SK-N-SH (cell line): ENCODE results near the gene LCN2. TPM values are rescaled to one million over a fixed set of nuclear protein-coding genes. Genes with fewer than 3 reads are reported as not detected.

Experiments
- CTCF ChIA-PET: fragments of 300-600, 350-600 bp; formaldehyde crosslinking; extraction: SDS; loops from one replicate; lab custom pipeline; 2021; lab: Yijun Ruan, JAX
- POLR2A ChIA-PET: fragments of 350-600 bp; sonication (Branson Sonifier 250); formaldehyde crosslinking; extraction: SDS; loops from one replicate; lab custom pipeline; 2020; ENCODE audit warnings: antibody characterized with exemption, inconsistent platforms; lab: Yijun Ruan, JAX
- DNase-seq: peaks from one replicate; pipeline ENCODE4 v3.0.0; 2012
- H2AFZ ChIP-seq: fragments of 200-600 bp; sonication (generic); 2 replicates; pipeline ENCODE4 v1.8.1; 2016; ENCODE audit warnings: antibody characterized with exemption, mild to moderate bottlenecking, low read depth
- H3F3A ChIP-seq: fragments of 200-600 bp; sonication (generic); replicated peaks from 2 replicates; pipeline ENCODE3; 2016; ENCODE audit warnings: antibody characterized with exemption, mild to moderate bottlenecking; ENCODE audit not compliant: insufficient read depth
- H3K27ac ChIP-seq, 2 experiments: fragments of 200-500 bp in 1 of 2; fragments of 200-600 bp in 1 of 2; sonication (Bioruptor generic) in 1 of 2; sonication (generic), shearing (Covaris generic) in 1 of 2; 2 replicates each; pipeline versions ENCODE4 v1.5.1 to v1.6.1; 2014 to 2016; ENCODE audit warnings: low read depth in 2 of 2, inconsistent platforms in 1 of 2, low read length in 1 of 2, mild to moderate bottlenecking in 1 of 2, mixed read lengths in 1 of 2
- H3K27me3 ChIP-seq: fragments of 200-600 bp; sonication (generic), shearing (Covaris generic); 2 replicates; pipeline ENCODE4 v1.6.1; 2016; ENCODE audit warnings: mixed run types; ENCODE audit not compliant: insufficient read depth
- H3K36me3 ChIP-seq, 2 experiments: fragments of 200-500 bp in 1 of 2; fragments of 200-600 bp in 1 of 2; sonication (Bioruptor generic) in 1 of 2; sonication (generic) in 1 of 2; replicated peaks in 1 of 2; 2 replicates each; pipeline versions ENCODE3 to v1.5.1; 2014 to 2016; ENCODE audit warnings: low read length in 1 of 2, mild to moderate bottlenecking in 1 of 2; ENCODE audit not compliant: insufficient read depth in 2 of 2, control insufficient read depth in 1 of 2
- H3K4me1 ChIP-seq, 2 experiments: fragments of 200-500 bp in 1 of 2; fragments of 200-600 bp in 1 of 2; sonication (Bioruptor generic) in 1 of 2; sonication (generic), shearing (Covaris generic) in 1 of 2; 2 replicates each; pipeline versions ENCODE4 v1.5.1 to v1.6.1; 2014 to 2016; ENCODE audit warnings: low read depth in 1 of 2, low read length in 1 of 2, mixed run types in 1 of 2; ENCODE audit not compliant: insufficient read depth in 2 of 2, control insufficient read depth in 1 of 2
- H3K4me2 ChIP-seq: fragments of 200-600 bp; sonication (generic), shearing (Covaris generic); 2 replicates; pipeline ENCODE4 v1.6.1; 2017; ENCODE audit warnings: mixed run types
- H3K4me3 ChIP-seq, 2 experiments: fragments of 200-500 bp in 1 of 2; fragments of 200-600 bp in 1 of 2; sonication (Bioruptor generic) in 1 of 2; sonication (generic), shearing (Covaris generic) in 1 of 2; 2 replicates each; pipeline versions ENCODE4 v1.5.1 to v1.8.1; 2014 to 2016; ENCODE audit warnings: low read depth in 2 of 2, inconsistent platforms in 1 of 2, low read length in 1 of 2, mild to moderate bottlenecking in 1 of 2, mixed read lengths in 1 of 2, moderate library complexity in 1 of 2
- H3K79me2 ChIP-seq: fragments of 200-600 bp; sonication (generic); 2 replicates; pipeline ENCODE4 v1.8.1; 2017; ENCODE audit warnings: mild to moderate bottlenecking; ENCODE audit not compliant: insufficient read depth
- H3K9ac ChIP-seq: fragments of 200-600 bp; sonication (generic); 2 replicates; pipeline ENCODE4 v1.6.1; 2017; ENCODE audit warnings: mixed run types
- H3K9me2 ChIP-seq: fragments of 200-600 bp; sonication (generic); 2 replicates; pipeline ENCODE4 v1.6.1; 2017; ENCODE audit warnings: mixed run types
- H3K9me3 ChIP-seq: fragments of 200-600 bp; sonication (generic); 2 replicates; pipeline ENCODE4 v1.6.1; 2017; ENCODE audit warnings: mixed run types, mild to moderate bottlenecking, moderate library complexity
- H4K20me1 ChIP-seq: fragments of 200-600 bp; sonication (generic); 2 replicates; pipeline ENCODE4 v1.6.1; 2017; ENCODE audit warnings: mild to moderate bottlenecking, mixed run types; ENCODE audit not compliant: insufficient read depth
- ELF1 ChIP-seq: IDR thresholded peaks from 2 replicates; pipeline ENCODE4 v1.4.0; 2012
- EP300 ChIP-seq, 2 experiments: IDR thresholded peaks; 2 replicates each; pipeline versions ENCODE4 v1.4.0 to v1.6.1; 2012; ENCODE audit warnings: borderline replicate concordance in 1 of 2, low read depth in 1 of 2, low read length in 1 of 2
- FOSL2 ChIP-seq: IDR thresholded peaks from 2 replicates; pipeline ENCODE4 v1.4.0; 2012; ENCODE audit warnings: low read depth, mild to moderate bottlenecking, moderate library complexity, borderline replicate concordance
- FOXJ3 ChIP-seq: sonication (generic); formaldehyde crosslinking; IDR thresholded peaks from 2 replicates; pipeline ENCODE4 v1.5.1; 2020; ENCODE audit warnings: mild to moderate bottlenecking, missing genetic modification reagents
- FOXM1 ChIP-seq: IDR thresholded peaks from 2 replicates; pipeline ENCODE4 v1.4.0; 2012; ENCODE audit warnings: low read depth, mild to moderate bottlenecking
- GABPA ChIP-seq: IDR thresholded peaks from 2 replicates; pipeline ENCODE4 v1.4.0; 2012; ENCODE audit warnings: low read depth, mild to moderate bottlenecking
- JUND ChIP-seq: IDR thresholded peaks from 2 replicates; pipeline ENCODE4 v1.4.0; 2012
- NFIC ChIP-seq: IDR thresholded peaks from 2 replicates; pipeline ENCODE4 v1.4.0; 2012; ENCODE audit warnings: borderline replicate concordance
- RAD21 ChIP-seq: IDR thresholded peaks from 2 replicates; pipeline ENCODE4 v1.6.1; 2012; ENCODE audit warnings: mild to moderate bottlenecking, low read length
- RCOR1 ChIP-seq: fragments of 150-350 bp; IDR thresholded peaks from 2 replicates; pipeline ENCODE4 v1.6.1; 2017; ENCODE audit warnings: antibody characterized with exemption, low read length
- RFX5 ChIP-seq: IDR thresholded peaks from 2 replicates; pipeline ENCODE4 v1.6.1; 2012; ENCODE audit warnings: mild to moderate bottlenecking, improper control_type of control experiment, low read length
- SIN3A ChIP-seq: IDR thresholded peaks from 2 replicates; pipeline ENCODE4 v1.6.1; 2012; ENCODE audit warnings: low read depth, mild to moderate bottlenecking, low read length, moderate library complexity, borderline replicate concordance
- WGBS: methylation state at CpG from one replicate; pipeline ENCODE4 v1.1.6; 2017; ENCODE audit warnings: low lambda C conversion rate; 5-methylcytosine and 5-hydroxymethylcytosine counted together
- polyA plus RNA-seq, 3 experiments: library from polyadenylated mRNA; depleted of rRNA; stranded (reverse); fragments of >200 nt; gene quantifications; 2 replicates each; pipeline ENCODE4 v1.2.3, GENCODE V29; 2012
- TF ChIP-seq, protein P1 (sequence below): fragments of 150-350 bp; IDR thresholded peaks from 2 replicates; pipeline ENCODE4 v1.6.1; 2017; ENCODE audit warnings: antibody characterized with exemption, low read length, low read depth, borderline replicate concordance
- TF ChIP-seq, protein P2 (sequence below): IDR thresholded peaks from 2 replicates; pipeline ENCODE4 v1.4.0; 2012; ENCODE audit warnings: low read depth, borderline replicate concordance

Gene LCN2
- polyA plus RNA-seq, 1 of the 3 experiments (the other 2 are of a cell fraction), result not detected

DNA sequence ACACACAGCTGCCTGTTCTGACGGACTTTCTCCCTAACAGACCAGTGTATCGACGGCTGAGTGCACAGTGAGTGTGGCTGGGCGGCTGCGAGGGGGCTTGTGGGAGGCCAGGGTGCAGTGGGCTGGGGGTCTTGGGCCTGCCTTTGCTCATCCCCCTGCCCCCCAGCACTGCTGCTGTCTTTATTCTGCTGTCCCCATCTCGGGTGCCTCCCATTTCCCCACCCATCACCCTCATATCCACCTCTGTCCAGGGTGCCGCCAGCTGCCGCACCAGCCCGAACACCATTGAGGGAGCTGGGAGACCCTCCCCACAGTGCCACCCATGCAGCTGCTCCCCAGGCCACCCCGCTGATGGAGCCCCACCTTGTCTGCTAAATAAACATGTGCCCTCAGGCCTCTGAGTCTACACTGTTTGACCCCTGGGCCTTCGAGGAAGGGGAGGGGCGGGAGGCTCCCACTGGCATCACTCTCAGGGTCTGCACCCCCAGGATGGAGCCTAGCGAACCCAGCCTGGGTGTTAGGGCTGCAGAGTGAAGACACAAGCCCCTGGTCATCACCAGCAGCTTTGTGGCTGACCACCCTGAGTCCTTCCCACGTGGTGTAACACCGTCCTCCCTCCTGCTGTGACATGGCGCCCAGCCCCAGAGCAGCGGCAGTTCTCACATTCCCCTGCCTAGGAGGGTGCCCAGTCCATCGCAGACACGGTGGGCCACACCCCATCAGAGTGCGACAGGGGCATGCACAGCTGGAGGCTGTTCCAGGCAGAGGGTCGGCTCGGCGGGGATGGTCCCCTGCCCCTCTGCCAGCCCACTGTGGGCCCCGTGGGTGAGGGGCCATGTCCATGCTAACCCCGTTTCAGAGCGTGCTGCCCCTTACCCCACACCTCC is 4.0 kb downstream of the LCN2 start:
- Histone ChIP-seq H3K4me1 (no peaks in the 10 kb centered on the region; a peak in 1 of 4 replicates), H3K79me2 (no peaks in the 10 kb centered on the region), H3K27me3 (no peaks in the 10 kb centered on the region), H3K4me3 (no peak overlapping the region), H4K20me1 (no peaks in the 10 kb centered on the region), H3K9me3 (no peaks in the 10 kb centered on the region), H3K9ac (no peak overlapping the region), H3K36me3 (no peaks in the 10 kb centered on the region), H3F3A (no peaks in the 10 kb centered on the region), H3K9me2 (no peaks in the 10 kb centered on the region), H3K4me2 (no peak overlapping the region), H3K27ac (no peak overlapping the region), H2AFZ (no peak overlapping the region)
- WGBS, result 86% methylated on average over 16 of the region's 26 CpGs
- ChIA-PET POLR2A (no interaction called here), CTCF (interaction anchor here (4.4 kb wide), 1 partner anchor 36 kb away, joined by 20 read pairs; no protein-coding TSS in a partner anchor)
- no peak for DNase-seq
- TF ChIP-seq JUND, result no peak
- no peak for TF ChIP-seq RFX5
- no peak for TF ChIP-seq NFIC
- TF ChIP-seq SIN3A, result no peak
- TF ChIP-seq, protein P1, sequence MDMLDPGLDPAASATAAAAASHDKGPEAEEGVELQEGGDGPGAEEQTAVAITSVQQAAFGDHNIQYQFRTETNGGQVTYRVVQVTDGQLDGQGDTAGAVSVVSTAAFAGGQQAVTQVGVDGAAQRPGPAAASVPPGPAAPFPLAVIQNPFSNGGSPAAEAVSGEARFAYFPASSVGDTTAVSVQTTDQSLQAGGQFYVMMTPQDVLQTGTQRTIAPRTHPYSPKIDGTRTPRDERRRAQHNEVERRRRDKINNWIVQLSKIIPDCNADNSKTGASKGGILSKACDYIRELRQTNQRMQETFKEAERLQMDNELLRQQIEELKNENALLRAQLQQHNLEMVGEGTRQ, result no peak
- no peak for TF ChIP-seq FOXJ3 (CRISPR knock-in tag)
- TF ChIP-seq GABPA, result no peak
- TF ChIP-seq, protein P2, sequence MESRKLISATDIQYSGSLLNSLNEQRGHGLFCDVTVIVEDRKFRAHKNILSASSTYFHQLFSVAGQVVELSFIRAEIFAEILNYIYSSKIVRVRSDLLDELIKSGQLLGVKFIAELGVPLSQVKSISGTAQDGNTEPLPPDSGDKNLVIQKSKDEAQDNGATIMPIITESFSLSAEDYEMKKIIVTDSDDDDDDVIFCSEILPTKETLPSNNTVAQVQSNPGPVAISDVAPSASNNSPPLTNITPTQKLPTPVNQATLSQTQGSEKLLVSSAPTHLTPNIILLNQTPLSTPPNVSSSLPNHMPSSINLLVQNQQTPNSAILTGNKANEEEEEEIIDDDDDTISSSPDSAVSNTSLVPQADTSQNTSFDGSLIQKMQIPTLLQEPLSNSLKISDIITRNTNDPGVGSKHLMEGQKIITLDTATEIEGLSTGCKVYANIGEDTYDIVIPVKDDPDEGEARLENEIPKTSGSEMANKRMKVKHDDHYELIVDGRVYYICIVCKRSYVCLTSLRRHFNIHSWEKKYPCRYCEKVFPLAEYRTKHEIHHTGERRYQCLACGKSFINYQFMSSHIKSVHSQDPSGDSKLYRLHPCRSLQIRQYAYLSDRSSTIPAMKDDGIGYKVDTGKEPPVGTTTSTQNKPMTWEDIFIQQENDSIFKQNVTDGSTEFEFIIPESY, result no peak
- TF ChIP-seq, all 33 proteins: peak for 0

DNA sequence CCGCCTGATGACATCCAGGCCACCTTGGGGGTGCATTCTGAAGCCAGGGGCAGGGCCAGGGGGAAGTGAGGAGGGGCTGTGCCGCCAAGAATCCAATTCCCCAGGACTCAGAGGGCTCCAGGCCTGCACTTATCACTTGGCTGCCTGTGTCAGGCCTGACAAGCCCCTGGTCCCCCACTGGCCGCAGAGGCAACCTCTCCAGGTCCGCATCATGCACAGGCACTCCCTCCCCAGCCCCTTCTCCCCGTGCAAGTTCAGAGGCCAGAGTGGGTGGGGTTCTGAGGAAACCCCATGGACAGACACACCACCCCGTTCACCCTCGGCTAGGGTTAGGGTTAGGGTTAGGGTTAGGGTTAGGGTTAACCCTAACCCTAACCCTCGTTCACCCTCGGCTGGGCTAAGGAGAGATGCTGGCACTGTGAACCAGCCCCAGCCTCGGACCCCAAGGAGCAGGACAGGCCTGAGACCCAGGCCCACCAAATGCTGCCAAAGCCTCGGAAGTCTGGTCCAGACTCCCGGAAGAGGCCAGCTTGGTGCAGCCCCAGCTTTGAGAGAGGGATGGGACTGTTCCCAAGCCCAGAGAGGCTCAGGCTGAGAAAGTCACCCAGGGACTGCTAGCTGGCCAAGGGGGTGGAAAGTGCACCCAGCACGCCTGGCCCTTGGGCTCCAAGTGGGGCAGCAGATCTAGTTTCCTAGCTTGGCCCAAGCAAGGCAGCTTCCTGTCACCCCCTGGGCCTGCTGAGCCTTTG is 4.9 kb downstream of the LCN2 start:
- H3K79me2 ChIP-seq, result no peaks in the 10 kb centered on the region
- no peak for TF ChIP-seq ELF1
- no peak for TF ChIP-seq RAD21
- TF ChIP-seq FOSL2, result no peak
- no peak for TF ChIP-seq FOXM1
- no peak for TF ChIP-seq RFX5
- TF ChIP-seq RCOR1, result no peak
- TF ChIP-seq, protein P2, result no peak
- TF ChIP-seq EP300 (IDR thresholded peaks at IDR 0.05; ENCODE audit: borderline replicate concordance in 1 of 2, low read depth in 1 of 2, low read length in 1 of 2), result no peak
- TF ChIP-seq, all 33 proteins: peak for 0
- no peaks in the 10 kb centered on the region for H3K27me3 ChIP-seq
- H3K4me3 ChIP-seq, result no peak overlapping the region
- DNase-seq, result no peak
- H3F3A ChIP-seq, result no peaks in the 10 kb centered on the region
- no peak overlapping the region for H2AFZ ChIP-seq
- POLR2A ChIA-PET, result no interaction called here
- no peaks in the 10 kb centered on the region for H3K9me2 ChIP-seq
- no peak overlapping the region for H3K9ac ChIP-seq
- no peaks in the 10 kb centered on the region; a peak in 1 of 4 replicates for H3K4me1 ChIP-seq
- H3K36me3 ChIP-seq, result no peaks in the 10 kb centered on the region
- no peak overlapping the region for H3K4me2 ChIP-seq
- no peaks in the 10 kb centered on the region for H3K9me3 ChIP-seq
- CTCF ChIA-PET, result interaction anchor here (0.8 to 4.4 kb wide), 3 partner anchors 30 to 37 kb away, joined by 3 to 20 read pairs (median 3); no protein-coding TSS in a partner anchor
- WGBS, result 80% methylated on average over 8 of the region's 13 CpGs
- no peak overlapping the region for H3K27ac ChIP-seq
- H4K20me1 ChIP-seq, result no peaks in the 10 kb centered on the region
